ENCODE measurements around the gene PTGR3.

- no peak for TF ChIP-seq CTCF (IDR thresholded peaks at IDR 0.05; ENCODE audit: low read length)
- no peak for TF ChIP-seq EZH2 (IDR thresholded peaks at IDR 0.05; ENCODE audit: borderline replicate concordance, low read length)
Measured at GRCh38 chr18:75199327-75199726, 9.6 kb downstream of the PTGR3 start.

Measured in OCI-LY1 (cell line).